ENCODE measurements around the gene GRM6.

DNA sequence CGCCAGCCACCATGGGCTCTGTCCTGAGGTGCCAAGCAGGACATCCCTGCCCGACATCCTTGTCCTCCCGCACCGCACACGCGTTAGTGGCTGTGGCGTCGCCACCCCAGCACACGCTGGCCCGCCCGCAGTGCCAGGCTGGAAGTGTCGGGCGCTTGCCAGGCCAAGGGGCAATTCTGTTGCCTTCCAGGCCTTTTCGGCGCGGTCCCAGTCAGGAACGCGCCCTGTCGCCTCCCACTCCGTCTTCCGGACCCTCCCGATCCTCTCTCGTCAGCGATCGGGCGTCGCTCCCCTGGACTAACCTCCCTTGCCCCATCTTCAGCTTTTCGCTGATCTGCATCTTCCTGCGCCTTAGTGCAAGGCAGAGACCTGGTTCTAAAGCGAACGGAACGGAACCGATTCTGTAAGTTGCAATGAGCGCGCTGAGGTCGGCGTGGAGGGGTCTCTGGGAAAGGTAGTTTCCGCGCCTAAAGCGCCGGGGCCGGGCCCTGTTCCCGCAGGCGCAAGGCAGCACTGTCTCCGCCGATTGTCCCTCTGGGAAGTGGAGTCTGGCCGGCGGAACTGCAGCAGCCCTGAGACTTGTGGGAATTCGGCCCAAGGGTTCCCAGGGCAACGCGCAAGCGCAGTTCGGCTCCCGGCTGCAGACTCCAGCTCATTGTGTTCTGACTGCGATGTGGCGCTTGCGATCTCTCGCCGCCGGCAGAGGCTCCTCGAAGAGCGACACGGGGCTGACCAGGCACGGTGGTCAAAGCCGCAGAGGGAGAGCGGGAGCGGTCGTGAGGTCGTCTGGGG is 54.4 kb downstream of the GRM6 start, which contains the start of gene ZNF454:
- TF ChIP-seq, protein P1, sequence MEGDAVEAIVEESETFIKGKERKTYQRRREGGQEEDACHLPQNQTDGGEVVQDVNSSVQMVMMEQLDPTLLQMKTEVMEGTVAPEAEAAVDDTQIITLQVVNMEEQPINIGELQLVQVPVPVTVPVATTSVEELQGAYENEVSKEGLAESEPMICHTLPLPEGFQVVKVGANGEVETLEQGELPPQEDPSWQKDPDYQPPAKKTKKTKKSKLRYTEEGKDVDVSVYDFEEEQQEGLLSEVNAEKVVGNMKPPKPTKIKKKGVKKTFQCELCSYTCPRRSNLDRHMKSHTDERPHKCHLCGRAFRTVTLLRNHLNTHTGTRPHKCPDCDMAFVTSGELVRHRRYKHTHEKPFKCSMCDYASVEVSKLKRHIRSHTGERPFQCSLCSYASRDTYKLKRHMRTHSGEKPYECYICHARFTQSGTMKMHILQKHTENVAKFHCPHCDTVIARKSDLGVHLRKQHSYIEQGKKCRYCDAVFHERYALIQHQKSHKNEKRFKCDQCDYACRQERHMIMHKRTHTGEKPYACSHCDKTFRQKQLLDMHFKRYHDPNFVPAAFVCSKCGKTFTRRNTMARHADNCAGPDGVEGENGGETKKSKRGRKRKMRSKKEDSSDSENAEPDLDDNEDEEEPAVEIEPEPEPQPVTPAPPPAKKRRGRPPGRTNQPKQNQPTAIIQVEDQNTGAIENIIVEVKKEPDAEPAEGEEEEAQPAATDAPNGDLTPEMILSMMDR (IDR thresholded peaks at IDR 0.05; ENCODE audit: low read length) = no peak
- TF ChIP-seq EZH2 (IDR thresholded peaks at IDR 0.05; ENCODE audit: borderline replicate concordance, low read length) = no peak

All from OCI-LY1 (cell line).